ENCODE data around the gene ECHDC1.

GRCh38 chr6:127376685-127377084, 33.3 kb upstream of the ECHDC1 start:
- TF ChIP-seq CTCF (IDR thresholded peaks at IDR 0.05) (no peak), POLR2A (IDR thresholded peaks at IDR 0.05) (no peak)
